ENCODE results near the gene CAV1.

DNA sequence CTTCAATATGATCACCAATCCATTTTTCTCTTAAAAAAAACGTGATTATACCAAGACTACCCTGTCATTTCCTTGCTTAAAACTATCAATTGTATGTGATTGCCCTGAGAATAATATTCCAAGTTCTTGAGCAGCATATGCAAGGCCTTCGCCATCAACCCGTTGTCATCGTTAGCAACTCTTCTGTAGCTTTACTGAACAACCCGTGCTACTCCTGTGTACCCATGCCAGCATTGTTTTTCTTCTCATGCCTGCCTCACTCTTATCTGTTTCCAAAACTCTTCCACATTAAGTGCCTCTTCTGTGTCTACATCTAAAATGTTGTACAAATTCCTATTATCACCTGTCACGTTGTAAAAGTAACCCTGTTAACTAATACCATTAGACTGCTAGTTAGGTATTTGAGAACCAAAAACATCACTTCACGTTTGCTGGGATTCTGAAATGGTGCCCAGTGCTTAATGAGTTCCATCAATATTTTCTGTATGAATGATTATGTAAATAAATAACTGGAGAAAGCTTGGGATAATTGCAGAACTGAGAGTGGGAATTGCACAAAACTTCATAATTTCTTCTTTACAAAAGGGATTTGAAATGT lies 14.8 kb upstream of the CAV1 start:
- no peak for TF ChIP-seq TAF1 (IDR thresholded peaks at IDR 0.05; ENCODE audit: low read depth, low read length)
- no peak for TF ChIP-seq POLR2A (IDR thresholded peaks at IDR 0.05; ENCODE audit: low read depth, low read length)

All from GM12891 (cell line).